H9 (cell line): ENCODE data around the gene CHST2. TPM values are rescaled to one million over a fixed set of nuclear protein-coding genes. Genes with fewer than 3 reads are reported as not detected.

Experiments used
- DNase-seq: peaks from one replicate; pipeline ENCODE4 v3.0.0-alpha.2; 2017
- H2AFZ ChIP-seq: one replicate; pipeline ENCODE4 v1.6.1; 2013; ENCODE audit warnings: mild to moderate bottlenecking, low read length, control low read depth, moderate library complexity
- H2AK5ac ChIP-seq: 2 replicates; pipeline ENCODE4 v1.6.1; 2013; ENCODE audit warnings: low read length, control low read depth, mixed read lengths; ENCODE audit not compliant: insufficient read length
- H2BK120ac ChIP-seq: one replicate; pipeline ENCODE4 v1.6.1; 2013; ENCODE audit warnings: low read depth, mild to moderate bottlenecking, low read length, control low read depth, inconsistent platforms; ENCODE audit not compliant: poor library complexity, severe bottlenecking
- H2BK12ac ChIP-seq: 2 replicates; pipeline ENCODE4 v1.6.1; 2013; ENCODE audit warnings: low read length, control low read depth, mixed read lengths, low read depth; ENCODE audit not compliant: insufficient read length
- H2BK15ac ChIP-seq: 2 replicates; pipeline ENCODE4 v1.6.1; 2013; ENCODE audit warnings: low read depth, low read length, control low read depth
- H2BK20ac ChIP-seq: one replicate; pipeline ENCODE4 v1.6.1; 2013; ENCODE audit warnings: low read depth, mild to moderate bottlenecking, low read length, control low read depth, inconsistent platforms; ENCODE audit not compliant: poor library complexity, severe bottlenecking
- H2BK5ac ChIP-seq: 2 replicates; pipeline ENCODE4 v1.6.1; 2013; ENCODE audit warnings: low read length, control low read depth, mixed read lengths; ENCODE audit not compliant: insufficient read length
- H3K14ac ChIP-seq: 2 replicates; pipeline ENCODE4 v1.6.1; 2013; ENCODE audit warnings: low read length, control low read depth; ENCODE audit not compliant: insufficient read depth
- H3K18ac ChIP-seq: 2 replicates; pipeline ENCODE4 v1.6.1; 2013; ENCODE audit warnings: low read depth, mild to moderate bottlenecking, mixed read lengths, low read length, control low read depth; ENCODE audit not compliant: insufficient read length
- H3K23ac ChIP-seq: 2 replicates; pipeline ENCODE4 v1.6.1; 2013; ENCODE audit warnings: low read length, control low read depth, mixed read lengths, low read depth; ENCODE audit not compliant: insufficient read length
- H3K23me2 ChIP-seq: 2 replicates; pipeline ENCODE4 v1.6.1; 2013; ENCODE audit warnings: low read depth, mild to moderate bottlenecking, mixed read lengths, low read length, control low read depth; ENCODE audit not compliant: insufficient read length, poor library complexity, severe bottlenecking
- H3K27ac ChIP-seq: 2 replicates; pipeline ENCODE4 v1.5.1; 2013; ENCODE audit warnings: low read length, control low read depth, mixed read lengths, low read depth; ENCODE audit not compliant: insufficient read length
- H3K27me3 ChIP-seq: 2 replicates; pipeline ENCODE4 v1.6.1; 2013; ENCODE audit warnings: low read length, control low read depth, inconsistent platforms; ENCODE audit not compliant: insufficient read depth
- H3K4ac ChIP-seq: 2 replicates; pipeline ENCODE4 v1.6.1; 2013; ENCODE audit warnings: low read depth, mild to moderate bottlenecking, control low read depth, inconsistent platforms, low read length, moderate library complexity
- H3K4me1 ChIP-seq: 2 replicates; pipeline ENCODE4 v1.6.1; 2013; ENCODE audit warnings: low read length, control low read depth, inconsistent platforms; ENCODE audit not compliant: insufficient read depth
- H3K4me2 ChIP-seq: 2 replicates; pipeline ENCODE4 v1.6.1; 2013; ENCODE audit warnings: low read length, control low read depth, mixed read lengths; ENCODE audit not compliant: insufficient read length, insufficient read depth
- H3K56ac ChIP-seq: 2 replicates; pipeline ENCODE4 v1.6.1; 2013; ENCODE audit warnings: low read depth, mild to moderate bottlenecking, mixed read lengths, low read length, control low read depth; ENCODE audit not compliant: insufficient read length
- H3K79me1 ChIP-seq: 2 replicates; pipeline ENCODE4 v1.6.1; 2013; ENCODE audit warnings: low read depth, mild to moderate bottlenecking, moderate library complexity, low read length, control low read depth, inconsistent platforms; ENCODE audit not compliant: insufficient read depth, poor library complexity, severe bottlenecking
- H3K79me2 ChIP-seq: 2 replicates; pipeline ENCODE4 v1.6.1; 2013; ENCODE audit warnings: low read length, control low read depth, inconsistent platforms; ENCODE audit not compliant: insufficient read depth
- H3K9ac ChIP-seq: 2 replicates; pipeline ENCODE4 v1.6.1; 2013; ENCODE audit warnings: low read length, control low read depth, mixed read lengths; ENCODE audit not compliant: insufficient read length; ENCODE audit errors: extremely low read depth
- H3K9me3 ChIP-seq: one replicate; pipeline ENCODE4 v1.6.1; 2013; ENCODE audit warnings: low read depth, low read length, inconsistent platforms; ENCODE audit not compliant: control insufficient read depth
- H3T11ph ChIP-seq: one replicate; pipeline ENCODE4 v1.6.1; 2013; ENCODE audit warnings: mild to moderate bottlenecking, low read length, control low read depth, inconsistent platforms
- H4K20me1 ChIP-seq: one replicate; pipeline ENCODE4 v1.6.1; 2013; ENCODE audit not compliant: control insufficient read depth, insufficient read length, insufficient read depth
- H4K5ac ChIP-seq: 2 replicates; pipeline ENCODE4 v1.6.1; 2013; ENCODE audit warnings: low read depth, mild to moderate bottlenecking, mixed read lengths, low read length, control low read depth; ENCODE audit not compliant: insufficient read length
- H4K8ac ChIP-seq: replicated peaks from 2 replicates; pipeline ENCODE4 v1.6.1; 2013; ENCODE audit warnings: low read length, control low read depth, mixed read lengths, low read depth; ENCODE audit not compliant: insufficient read length
- H4K91ac ChIP-seq: 2 replicates; pipeline ENCODE4 v1.6.1; 2013; ENCODE audit warnings: low read depth, mild to moderate bottlenecking, moderate library complexity, mixed read lengths, low read length, control low read depth; ENCODE audit not compliant: insufficient read length
- H3K27ac Mint-ChIP-seq, 3 experiments: 2 replicates in 2 of 3; 3 replicates in 1 of 3; pipeline ENCODE4 v1.8.0; 2020 to 2021; ENCODE audit warnings: mixed read lengths in 3 of 3, mild to moderate bottlenecking in 1 of 3, moderate library complexity in 1 of 3
- H3K27me3 Mint-ChIP-seq: 2 replicates; pipeline ENCODE4 v1.8.0; 2021; ENCODE audit warnings: low read depth, mild to moderate bottlenecking, moderate library complexity, mixed read lengths
- H3K36me3 Mint-ChIP-seq, 3 experiments: 2 replicates in 2 of 3; 3 replicates in 1 of 3; pipeline ENCODE4 v1.8.0; 2020 to 2021; ENCODE audit warnings: low read depth in 3 of 3, mixed read lengths in 3 of 3; ENCODE audit not compliant: insufficient read depth in 1 of 3
- H3K4me1 Mint-ChIP-seq, 2 experiments: 2 replicates each; pipeline ENCODE4 v1.8.0; 2020; ENCODE audit warnings: mixed read lengths in 2 of 2
- H3K4me3 Mint-ChIP-seq, 2 experiments: 2 replicates in 1 of 2; 3 replicates in 1 of 2; pipeline ENCODE4 v1.8.0; 2020 to 2021; ENCODE audit warnings: mild to moderate bottlenecking in 2 of 2, mixed read lengths in 2 of 2, moderate library complexity in 1 of 2
- H3K9me3 Mint-ChIP-seq, 2 experiments: 2 replicates in 1 of 2; 3 replicates in 1 of 2; pipeline ENCODE4 v1.8.0; 2020; ENCODE audit warnings: mild to moderate bottlenecking in 2 of 2, mixed read lengths in 2 of 2, moderate library complexity in 1 of 2
- WGBS: extraction: QIAGEN DNeasy Blood & Tissue Kit; methylation state at CpG from one replicate; pipeline ENCODE4 v1.1.7; 2013; ENCODE audit warnings: missing lambda C conversion rate, low lambda C conversion rate, mixed read lengths; ENCODE audit not compliant: insufficient read length; ENCODE audit errors: extremely low coverage; 5-methylcytosine and 5-hydroxymethylcytosine counted together
- total RNA-seq: library from RNA; stranded (reverse); gene quantifications from 2 replicates; pipeline ENCODE4 v1.2.1, GENCODE V29; 2021
- TF ChIP-seq, protein P1 (sequence below): fragments of 200-600 bp; sonication (generic); conservative IDR thresholded peaks from 3 replicates; pipeline ENCODE4 v1.8.0; 2021; ENCODE audit warnings: antibody characterized with exemption, mild to moderate bottlenecking

The CHST2 gene
- total RNA-seq, 1 experiment from 2014 or later, result 5.8 TPM

DNA sequence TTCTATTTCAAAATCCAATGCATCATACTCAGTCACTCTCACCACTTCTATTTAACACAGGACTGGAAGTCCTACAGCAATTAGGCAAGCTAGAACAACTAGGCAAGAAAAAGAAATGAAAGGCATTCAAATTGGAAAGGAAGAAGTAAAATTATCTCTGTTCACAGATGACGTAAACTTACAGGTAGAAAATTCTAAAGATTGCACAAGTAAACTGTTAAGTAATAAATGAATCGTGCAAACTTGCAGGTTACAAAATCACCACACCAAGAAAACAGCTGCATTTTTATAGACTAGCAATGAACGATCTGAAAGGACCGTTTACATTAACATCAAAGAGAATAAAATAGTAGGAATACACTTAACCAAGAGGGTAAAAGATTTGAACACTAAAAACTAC, 36.2 kb downstream of the CHST2 start:
- no peak overlapping the region for H3K14ac ChIP-seq
- peaks cover 5 to 6% of the 10 kb centered on the region in 2 experiments for H3K4me1 Mint-ChIP-seq

More for the DNA sequence above, 36.2 kb downstream of the CHST2 start:
- no peaks in the 10 kb centered on the region for H3K9me3 Mint-ChIP-seq
- no peaks in the 10 kb centered on the region for H3K36me3 Mint-ChIP-seq
- no peaks in the 10 kb centered on the region for H3K79me2 ChIP-seq
- H3K27me3 Mint-ChIP-seq, result peaks cover 2% of the 10 kb centered on the region; the same call in 1 of the 2 replicates
- no peak overlapping the region for H2BK20ac ChIP-seq
- H2BK15ac ChIP-seq, result no peak overlapping the region
- DNase-seq, result no peak
- no peak overlapping the region for H3K23ac ChIP-seq
- H2BK120ac ChIP-seq, result no peak overlapping the region
- no peak overlapping the region for H2AK5ac ChIP-seq
- TF ChIP-seq, protein P1, sequence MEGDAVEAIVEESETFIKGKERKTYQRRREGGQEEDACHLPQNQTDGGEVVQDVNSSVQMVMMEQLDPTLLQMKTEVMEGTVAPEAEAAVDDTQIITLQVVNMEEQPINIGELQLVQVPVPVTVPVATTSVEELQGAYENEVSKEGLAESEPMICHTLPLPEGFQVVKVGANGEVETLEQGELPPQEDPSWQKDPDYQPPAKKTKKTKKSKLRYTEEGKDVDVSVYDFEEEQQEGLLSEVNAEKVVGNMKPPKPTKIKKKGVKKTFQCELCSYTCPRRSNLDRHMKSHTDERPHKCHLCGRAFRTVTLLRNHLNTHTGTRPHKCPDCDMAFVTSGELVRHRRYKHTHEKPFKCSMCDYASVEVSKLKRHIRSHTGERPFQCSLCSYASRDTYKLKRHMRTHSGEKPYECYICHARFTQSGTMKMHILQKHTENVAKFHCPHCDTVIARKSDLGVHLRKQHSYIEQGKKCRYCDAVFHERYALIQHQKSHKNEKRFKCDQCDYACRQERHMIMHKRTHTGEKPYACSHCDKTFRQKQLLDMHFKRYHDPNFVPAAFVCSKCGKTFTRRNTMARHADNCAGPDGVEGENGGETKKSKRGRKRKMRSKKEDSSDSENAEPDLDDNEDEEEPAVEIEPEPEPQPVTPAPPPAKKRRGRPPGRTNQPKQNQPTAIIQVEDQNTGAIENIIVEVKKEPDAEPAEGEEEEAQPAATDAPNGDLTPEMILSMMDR, result no peak
- no peak overlapping the region for H2AFZ ChIP-seq
- H3K4me3 Mint-ChIP-seq, result no peak overlapping the region
- no peak overlapping the region for H3K4ac ChIP-seq
- H3K4me1 ChIP-seq, result no peaks in the 10 kb centered on the region
- no peak overlapping the region for H3K27ac Mint-ChIP-seq
- H4K8ac ChIP-seq, result no peak overlapping the region
- no peak overlapping the region for H3T11ph ChIP-seq
- no peak overlapping the region for H3K18ac ChIP-seq
- no peak overlapping the region for H3K9ac ChIP-seq
- H3K56ac ChIP-seq, result no peak overlapping the region
- no peak overlapping the region for H2BK5ac ChIP-seq
- H4K20me1 ChIP-seq, result no peaks in the 10 kb centered on the region
- H4K91ac ChIP-seq, result no peak overlapping the region
- H3K27ac ChIP-seq, result no peak overlapping the region
- no peaks in the 10 kb centered on the region for H3K27me3 ChIP-seq
- no peak overlapping the region for H4K5ac ChIP-seq
- no peak overlapping the region for H2BK12ac ChIP-seq
- no peaks in the 10 kb centered on the region for H3K23me2 ChIP-seq
- H3K4me2 ChIP-seq, result no peak overlapping the region
- WGBS, result no CpG with 5 or more reads among the region's 4 CpGs
- no peaks in the 10 kb centered on the region for H3K79me1 ChIP-seq
- H3K9me3 ChIP-seq, result no peaks in the 10 kb centered on the region
